ENCODE measurements around the gene PPP2R5D.

The PPP2R5D gene

GRCh38 chr6:43043310-43043709 is 58.9 kb downstream of the PPP2R5D start:
- Histone ChIP-seq H3K79me2 (ENCODE audit: control insufficient read depth, insufficient read depth, low read length, unreplicated experiment) (no peaks in the 10 kb centered on the region), H2AFZ (ENCODE audit: low read length, unreplicated experiment) (no peak overlapping the region), H3K36me3 (ENCODE audit: insufficient read depth, low read length) (peaks cover 9% of the 10 kb centered on the region; the same call in 1 of the 2 replicates), H3K27ac (ENCODE audit: low read depth, low read length) (no peak overlapping the region), H3K4me3 (ENCODE audit: low read depth, low read length) (no peak overlapping the region), H3K27me3 (ENCODE audit: insufficient read depth, low read length) (no peaks in the 10 kb centered on the region), H3K4me1 (ENCODE audit: control insufficient read depth, insufficient read depth, low read length, unreplicated experiment) (no peaks in the 10 kb centered on the region)

- no peaks in the 10 kb centered on the region for H3K4me1 ChIP-seq (ENCODE audit: control insufficient read depth, insufficient read depth, low read length, unreplicated experiment)
- no peak overlapping the region for H2AFZ ChIP-seq (ENCODE audit: low read length, unreplicated experiment)
- H3K27me3 ChIP-seq (ENCODE audit: insufficient read depth, low read length): no peaks in the 10 kb centered on the region
- peaks cover 3% of the 10 kb centered on the region for H3K79me2 ChIP-seq (ENCODE audit: control insufficient read depth, insufficient read depth, low read length, unreplicated experiment)
- H3K36me3 ChIP-seq (ENCODE audit: insufficient read depth, low read length): peaks cover 15% of the 10 kb centered on the region; the same call in 1 of the 2 replicates
- H3K27ac ChIP-seq (ENCODE audit: low read depth, low read length): no peak overlapping the region
- H3K4me3 ChIP-seq (ENCODE audit: low read depth, low read length): no peak overlapping the region
These were observed 61.1 kb downstream of the PPP2R5D start for GRCh38 chr6:43045371-43045930.

- Histone ChIP-seq H3K36me3 (ENCODE audit: insufficient read depth, low read length) (peaks cover 15% of the 10 kb centered on the region; the same call in 1 of the 2 replicates), H3K27ac (ENCODE audit: low read depth, low read length) (no peak overlapping the region), H3K4me3 (ENCODE audit: low read depth, low read length) (no peak overlapping the region), H3K79me2 (ENCODE audit: control insufficient read depth, insufficient read depth, low read length, unreplicated experiment) (peaks cover 23% of the 10 kb centered on the region), H3K4me1 (ENCODE audit: control insufficient read depth, insufficient read depth, low read length, unreplicated experiment) (peaks cover 21% of the 10 kb centered on the region), H3K27me3 (ENCODE audit: insufficient read depth, low read length) (no peaks in the 10 kb centered on the region), H2AFZ (ENCODE audit: low read length, unreplicated experiment) (no peak overlapping the region)
These were observed 63.6 kb downstream of the PPP2R5D start for GRCh38 chr6:43047998-43048397.

GRCh38 chr6:43050981-43051380 is 66.6 kb downstream of the PPP2R5D start:
- Histone ChIP-seq H3K27me3 (ENCODE audit: insufficient read depth, low read length) (no peaks in the 10 kb centered on the region), H3K79me2 (ENCODE audit: control insufficient read depth, insufficient read depth, low read length, unreplicated experiment) (peaks cover 28% of the 10 kb centered on the region), H3K36me3 (ENCODE audit: insufficient read depth, low read length) (peaks cover 15% of the 10 kb centered on the region; the same call in 1 of the 2 replicates), H2AFZ (ENCODE audit: low read length, unreplicated experiment) (no peak overlapping the region), H3K4me3 (ENCODE audit: low read depth, low read length) (no peak overlapping the region; the same call in 1 of the 2 replicates), H3K27ac (ENCODE audit: low read depth, low read length) (no peak overlapping the region), H3K4me1 (ENCODE audit: control insufficient read depth, insufficient read depth, low read length, unreplicated experiment) (peaks cover 26% of the 10 kb centered on the region)

GRCh38 chr6:43052225-43052841 is 68.0 kb downstream of the PPP2R5D start:
- Histone ChIP-seq H3K4me1 (ENCODE audit: control insufficient read depth, insufficient read depth, low read length, unreplicated experiment) (peaks cover 26% of the 10 kb centered on the region), H3K4me3 (ENCODE audit: low read depth, low read length) (peak overlapping the region; percentile 88), H3K79me2 (ENCODE audit: control insufficient read depth, insufficient read depth, low read length, unreplicated experiment) (peaks cover 28% of the 10 kb centered on the region), H3K36me3 (ENCODE audit: insufficient read depth, low read length) (peaks cover 10% of the 10 kb centered on the region; the same call in 1 of the 2 replicates), H2AFZ (ENCODE audit: low read length, unreplicated experiment) (no peak overlapping the region), H3K27me3 (ENCODE audit: insufficient read depth, low read length) (no peaks in the 10 kb centered on the region), H3K27ac (ENCODE audit: low read depth, low read length) (no peak overlapping the region)

GRCh38 chr6:43052842-43053544 is 68.6 kb downstream of the PPP2R5D start:
- H3K27me3 ChIP-seq (ENCODE audit: insufficient read depth, low read length): no peaks in the 10 kb centered on the region

GRCh38 chr6:43053545-43054205 is 69.3 kb downstream of the PPP2R5D start, which contains the start of gene CUL7:
TSS of gene CUL7 (minus strand) at chr6:43053851. CDS start at chr6:43052788, 1,063 bp downstream.
- Histone ChIP-seq H3K27me3 (ENCODE audit: insufficient read depth, low read length) (no peaks in the 10 kb centered on the region), H3K36me3 (ENCODE audit: insufficient read depth, low read length) (peaks cover 10% of the 10 kb centered on the region; the same call in 1 of the 2 replicates), H2AFZ (ENCODE audit: low read length, unreplicated experiment) (peak within 1 kb of the TSS; percentile 64), H3K27ac (ENCODE audit: low read depth, low read length) (peak within 1 kb of the TSS; percentile 71), H3K79me2 (ENCODE audit: control insufficient read depth, insufficient read depth, low read length, unreplicated experiment) (peaks cover 37% of the 10 kb centered on the region), H3K4me1 (ENCODE audit: control insufficient read depth, insufficient read depth, low read length, unreplicated experiment) (peaks cover 32% of the 10 kb centered on the region), H3K4me3 (ENCODE audit: low read depth, low read length) (peak within 1 kb of the TSS; percentile 88)

More at GRCh38 chr6:43052842-43053544, 68.6 kb downstream of the PPP2R5D start:
- Histone ChIP-seq H3K4me1 (ENCODE audit: control insufficient read depth, insufficient read depth, low read length, unreplicated experiment) (peaks cover 26% of the 10 kb centered on the region), H3K36me3 (ENCODE audit: insufficient read depth, low read length) (peaks cover 10% of the 10 kb centered on the region; the same call in 1 of the 2 replicates), H2AFZ (ENCODE audit: low read length, unreplicated experiment) (peak overlapping the region; percentile 56), H3K79me2 (ENCODE audit: control insufficient read depth, insufficient read depth, low read length, unreplicated experiment) (peaks cover 30% of the 10 kb centered on the region), H3K27ac (ENCODE audit: low read depth, low read length) (peak overlapping the region; percentile 71), H3K4me3 (ENCODE audit: low read depth, low read length) (peak overlapping the region; percentile 88)

- Histone ChIP-seq H3K4me1 (ENCODE audit: control insufficient read depth, insufficient read depth, low read length, unreplicated experiment) (peaks cover 32% of the 10 kb centered on the region), H3K27ac (ENCODE audit: low read depth, low read length) (peak overlapping the region; percentile 71), H3K36me3 (ENCODE audit: insufficient read depth, low read length) (peaks cover 10% of the 10 kb centered on the region; the same call in 1 of the 2 replicates), H3K27me3 (ENCODE audit: insufficient read depth, low read length) (no peaks in the 10 kb centered on the region), H3K79me2 (ENCODE audit: control insufficient read depth, insufficient read depth, low read length, unreplicated experiment) (peaks cover 42% of the 10 kb centered on the region), H3K4me3 (ENCODE audit: low read depth, low read length) (peak overlapping the region; percentile 88), H2AFZ (ENCODE audit: low read length, unreplicated experiment) (peak overlapping the region; percentile 64)
These were observed 70.0 kb downstream of the PPP2R5D start for GRCh38 chr6:43054206-43054943.

- no peak overlapping the region for H2AFZ ChIP-seq (ENCODE audit: low read length, unreplicated experiment)
These were observed 71.6 kb downstream of the PPP2R5D start for GRCh38 chr6:43055966-43056365.

GRCh38 chr6:43058531-43058930 is 74.2 kb downstream of the PPP2R5D start:
- Histone ChIP-seq H3K27me3 (ENCODE audit: insufficient read depth, low read length) (no peaks in the 10 kb centered on the region), H3K4me3 (ENCODE audit: low read depth, low read length) (peak overlapping the region; percentile 92), H2AFZ (ENCODE audit: low read length, unreplicated experiment) (no peak overlapping the region), H3K27ac (ENCODE audit: low read depth, low read length) (no peak overlapping the region), H3K79me2 (ENCODE audit: control insufficient read depth, insufficient read depth, low read length, unreplicated experiment) (peaks cover 15% of the 10 kb centered on the region), H3K36me3 (ENCODE audit: insufficient read depth, low read length) (0 out of 2 replicates have a peak, but pooled peaks cover 4% of the 10 kb centered on the region), H3K4me1 (ENCODE audit: control insufficient read depth, insufficient read depth, low read length, unreplicated experiment) (peaks cover 16% of the 10 kb centered on the region)

More at GRCh38 chr6:43055966-43056365, 71.6 kb downstream of the PPP2R5D start:
- Histone ChIP-seq H3K4me3 (ENCODE audit: low read depth, low read length) (no peak overlapping the region), H3K79me2 (ENCODE audit: control insufficient read depth, insufficient read depth, low read length, unreplicated experiment) (peaks cover 38% of the 10 kb centered on the region), H3K36me3 (ENCODE audit: insufficient read depth, low read length) (0 out of 2 replicates have a peak, but pooled peaks cover 4% of the 10 kb centered on the region), H3K27ac (ENCODE audit: low read depth, low read length) (no peak overlapping the region), H3K27me3 (ENCODE audit: insufficient read depth, low read length) (no peaks in the 10 kb centered on the region), H3K4me1 (ENCODE audit: control insufficient read depth, insufficient read depth, low read length, unreplicated experiment) (peaks cover 34% of the 10 kb centered on the region)
